ENCODE results near the gene PLK5.

PLK5 gene

DNA sequence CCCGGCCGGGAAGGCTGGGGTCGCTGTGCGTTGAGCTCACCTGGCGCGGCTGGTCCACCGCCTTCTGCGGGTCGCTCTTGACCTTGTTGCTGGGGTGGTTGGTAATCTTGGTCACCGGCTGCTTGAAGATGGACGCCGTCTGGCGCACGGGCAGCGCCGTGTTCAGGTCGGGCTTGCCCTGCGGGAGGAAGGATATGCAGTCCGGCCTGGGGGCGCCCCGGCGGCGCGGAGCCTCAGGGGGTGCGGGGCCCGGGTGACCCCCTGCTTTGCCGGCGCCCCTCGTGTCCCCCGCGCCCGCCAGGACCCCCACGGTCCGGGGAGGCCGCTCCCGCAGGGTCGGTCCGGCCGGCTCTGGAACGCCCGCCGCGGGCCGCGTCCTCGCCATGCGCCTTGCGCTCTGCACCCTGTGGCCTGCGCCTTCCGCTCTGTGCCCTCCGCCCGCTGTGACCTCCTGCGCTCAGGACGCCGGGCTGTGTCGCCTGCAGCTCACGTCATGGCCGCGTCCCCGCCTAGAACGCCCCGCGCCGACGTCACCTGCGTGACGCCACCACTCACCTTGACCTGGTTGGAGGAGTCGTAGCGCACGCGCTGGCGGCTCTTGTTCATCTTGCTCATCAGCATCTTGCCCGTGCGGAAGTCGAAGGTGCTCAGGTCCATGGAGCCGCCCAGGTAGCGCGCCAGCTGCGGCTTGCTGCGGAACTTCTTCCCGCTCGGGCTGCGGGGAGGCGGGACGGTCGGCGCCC, 60.8 kb downstream of the PLK5 start:
- Histone ChIP-seq H3K36me3 (ENCODE audit: control insufficient read depth, insufficient read depth, low read length) (peaks cover 31% of the 10 kb centered on the region), H3K4me1 (ENCODE audit: control insufficient read depth, insufficient read depth, low read length) (no peaks in the 10 kb centered on the region), H3K9me3 (ENCODE audit: control insufficient read depth, insufficient read depth, low read length) (no peaks in the 10 kb centered on the region), H3K4me3 (ENCODE audit: low read depth, low read length) (no peak overlapping the region), H3K9ac (ENCODE audit: low read depth, low read length) (no peak overlapping the region), H3K27me3 (ENCODE audit: control insufficient read depth, insufficient read depth, low read length) (no peaks in the 10 kb centered on the region)

DNA sequence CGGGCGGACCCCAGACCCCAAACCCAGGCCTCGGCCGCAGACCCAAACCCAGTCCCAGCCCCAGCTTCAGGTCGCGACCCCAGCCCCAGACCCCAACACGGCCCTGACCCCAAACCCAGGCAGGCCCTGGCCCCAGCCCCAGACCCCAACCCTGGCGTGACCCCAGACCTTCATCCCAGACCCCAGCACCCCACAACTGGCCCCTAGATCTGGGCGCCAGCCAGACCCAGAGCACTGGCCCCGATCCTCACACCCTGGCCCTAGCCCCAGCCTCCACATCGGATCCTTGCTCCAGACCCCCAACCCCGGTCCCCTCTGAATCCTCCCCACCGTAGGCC, 61.3 kb downstream of the PLK5 start:
- no peaks in the 10 kb centered on the region for H3K27me3 ChIP-seq (ENCODE audit: control insufficient read depth, insufficient read depth, low read length)
- H3K9me3 ChIP-seq (ENCODE audit: control insufficient read depth, insufficient read depth, low read length): no peaks in the 10 kb centered on the region
- H3K9ac ChIP-seq (ENCODE audit: low read depth, low read length): no peak overlapping the region
- H3K36me3 ChIP-seq (ENCODE audit: control insufficient read depth, insufficient read depth, low read length): peaks cover 30% of the 10 kb centered on the region
- no peaks in the 10 kb centered on the region for H3K4me1 ChIP-seq (ENCODE audit: control insufficient read depth, insufficient read depth, low read length)
- H3K4me3 ChIP-seq (ENCODE audit: low read depth, low read length): no peak overlapping the region
